Neuronal stem cell (in vitro differentiated cells): ENCODE results near the gene BMP8A.

Source experiments
- DNase-seq: peaks from one replicate; pipeline ENCODE4 v3.0.0-alpha.2; 2013; ENCODE audit warnings: low spot score
- H2AFZ ChIP-seq: one replicate; pipeline ENCODE4 v1.6.1; 2013; ENCODE audit warnings: mild to moderate bottlenecking, low read length, inconsistent platforms
- H2AK5ac ChIP-seq: 2 replicates; pipeline ENCODE4 v1.6.1; 2013; ENCODE audit warnings: low read depth, mild to moderate bottlenecking, inconsistent platforms, low read length, moderate library complexity, mixed read lengths
- H2BK120ac ChIP-seq: 2 replicates; pipeline ENCODE4 v1.6.1; 2013; ENCODE audit warnings: low read depth, mild to moderate bottlenecking, inconsistent platforms, low read length, moderate library complexity, mixed read lengths
- H2BK12ac ChIP-seq: one replicate; pipeline ENCODE4 v1.6.1; 2013; ENCODE audit warnings: low read length, inconsistent platforms
- H2BK15ac ChIP-seq: 2 replicates; pipeline ENCODE4 v1.6.1; 2013; ENCODE audit warnings: mild to moderate bottlenecking, low read length, inconsistent platforms, mixed read lengths
- H2BK5ac ChIP-seq: one replicate; pipeline ENCODE4 v1.6.1; 2013; ENCODE audit warnings: inconsistent platforms, mild to moderate bottlenecking, low read length, moderate library complexity
- H3K14ac ChIP-seq: one replicate; pipeline ENCODE4 v1.6.1; 2013; ENCODE audit warnings: low read length, inconsistent platforms
- H3K18ac ChIP-seq: 2 replicates; pipeline ENCODE4 v1.6.1; 2013; ENCODE audit warnings: low read length, inconsistent platforms
- H3K23ac ChIP-seq: 2 replicates; pipeline ENCODE4 v1.6.1; 2013; ENCODE audit warnings: low read depth, mild to moderate bottlenecking, mixed read lengths, low read length, inconsistent platforms; ENCODE audit not compliant: poor library complexity
- H3K27ac ChIP-seq: replicated peaks from 3 replicates; pipeline ENCODE4 v1.5.1; 2013; ENCODE audit warnings: low read length, inconsistent platforms
- H3K27me3 ChIP-seq, 3 experiments: 2 replicates each; pipeline ENCODE4 v1.6.1; 2013; ENCODE audit warnings: low read length in 3 of 3, mild to moderate bottlenecking in 2 of 3, inconsistent platforms in 1 of 3, low read depth in 1 of 3, mixed read lengths in 1 of 3, moderate library complexity in 1 of 3; ENCODE audit not compliant: control insufficient read depth in 3 of 3, insufficient read depth in 3 of 3
- H3K36me3 ChIP-seq, 2 donors: replicated peaks in 1 of 2; 2 replicates each; pipeline ENCODE4 v1.6.1; 2013; ENCODE audit warnings: low read length in 2 of 2; ENCODE audit not compliant: control insufficient read depth in 2 of 2, insufficient read depth in 2 of 2
- H3K4ac ChIP-seq: 2 replicates; pipeline ENCODE4 v1.6.1; 2013; ENCODE audit warnings: inconsistent platforms, mild to moderate bottlenecking, low read length, moderate library complexity
- H3K4me1 ChIP-seq, 2 donors: 1 replicate in 1 of 2; 2 replicates in 1 of 2; pipeline ENCODE4 v1.6.1; 2013; ENCODE audit warnings: low read length in 2 of 2, low read depth in 1 of 2; ENCODE audit not compliant: control insufficient read depth in 2 of 2, insufficient read depth in 1 of 2
- H3K4me2 ChIP-seq: one replicate; pipeline ENCODE4 v1.6.1; 2013; ENCODE audit warnings: mild to moderate bottlenecking, low read length, inconsistent platforms; ENCODE audit not compliant: insufficient read depth, poor library complexity, severe bottlenecking
- H3K4me3 ChIP-seq, 2 donors: 2 replicates each; pipeline ENCODE4 v1.5.1; 2013; ENCODE audit warnings: low read length in 2 of 2, mild to moderate bottlenecking in 2 of 2, inconsistent platforms in 1 of 2, moderate library complexity in 1 of 2
- H3K79me1 ChIP-seq: one replicate; pipeline ENCODE4 v1.6.1; 2013; ENCODE audit warnings: low read depth, mild to moderate bottlenecking, inconsistent platforms, low read length, moderate library complexity
- H3K9ac ChIP-seq: one replicate; pipeline ENCODE4 v1.6.1; 2013; ENCODE audit warnings: mild to moderate bottlenecking, low read depth, low read length, inconsistent platforms; ENCODE audit not compliant: poor library complexity
- H3K9me3 ChIP-seq, 2 donors: replicated peaks in 1 of 2; 2 replicates each; pipeline versions ENCODE3 to v1.6.1; 2013; ENCODE audit warnings: low read length in 2 of 2, mild to moderate bottlenecking in 2 of 2, inconsistent platforms in 1 of 2, low read depth in 1 of 2, mixed read lengths in 1 of 2, moderate library complexity in 1 of 2; ENCODE audit not compliant: control insufficient read depth in 2 of 2, insufficient read depth in 1 of 2
- H4K8ac ChIP-seq: one replicate; pipeline ENCODE4 v1.6.1; 2013; ENCODE audit warnings: low read depth, mild to moderate bottlenecking, inconsistent platforms, low read length, moderate library complexity
- H4K91ac ChIP-seq: one replicate; pipeline ENCODE4 v1.6.1; 2013; ENCODE audit warnings: low read length, low read depth, mild to moderate bottlenecking, inconsistent platforms; ENCODE audit not compliant: poor library complexity
- WGBS, 2 donors: extraction: QIAGEN DNeasy Blood & Tissue Kit; methylation state at CpG; one replicate each; pipeline ENCODE4 v1.1.7; 2013; ENCODE audit warnings: missing lambda C conversion rate in 2 of 2, mixed read lengths in 1 of 2; ENCODE audit not compliant: insufficient read length in 2 of 2, insufficient replicate concordance in 1 of 2; ENCODE audit errors: extremely low coverage in 2 of 2; 5-methylcytosine and 5-hydroxymethylcytosine counted together

The BMP8A gene

GRCh38 chr1:39538531-39539251 lies 47.3 kb downstream of the BMP8A start:
- Histone ChIP-seq H2AFZ (no peak overlapping the region), H3K23ac (no peak overlapping the region), H3K36me3 (peaks cover 14 to 63% of the 10 kb centered on the region in 2 donors), H3K9me3 (no peaks in the 10 kb centered on the region), H2AK5ac (no peak overlapping the region), H3K4me3 (no peak overlapping the region), H3K4me1 (no peaks in the 10 kb centered on the region), H3K4me2 (no peak overlapping the region), H3K27ac (no peak overlapping the region), H4K91ac (peak overlapping the region; percentile 49), H3K4ac (no peak overlapping the region), H3K9ac (no peak overlapping the region), H4K8ac (no peak overlapping the region), H2BK12ac (no peak overlapping the region), H3K14ac (no peak overlapping the region), H2BK120ac (no peak overlapping the region), H3K27me3 (no peaks in the 10 kb centered on the region), H2BK15ac (no peak overlapping the region), H3K18ac (no peak overlapping the region), H3K79me1 (no peaks in the 10 kb centered on the region), H2BK5ac (no peak overlapping the region)
- no peak for DNase-seq
- no CpG with 5 or more reads among the region's 9 CpGs for WGBS, 2 donors

GRCh38 chr1:39539252-39539790 lies 47.9 kb downstream of the BMP8A start:
- DNase-seq = peak; percentile 50

DNA sequence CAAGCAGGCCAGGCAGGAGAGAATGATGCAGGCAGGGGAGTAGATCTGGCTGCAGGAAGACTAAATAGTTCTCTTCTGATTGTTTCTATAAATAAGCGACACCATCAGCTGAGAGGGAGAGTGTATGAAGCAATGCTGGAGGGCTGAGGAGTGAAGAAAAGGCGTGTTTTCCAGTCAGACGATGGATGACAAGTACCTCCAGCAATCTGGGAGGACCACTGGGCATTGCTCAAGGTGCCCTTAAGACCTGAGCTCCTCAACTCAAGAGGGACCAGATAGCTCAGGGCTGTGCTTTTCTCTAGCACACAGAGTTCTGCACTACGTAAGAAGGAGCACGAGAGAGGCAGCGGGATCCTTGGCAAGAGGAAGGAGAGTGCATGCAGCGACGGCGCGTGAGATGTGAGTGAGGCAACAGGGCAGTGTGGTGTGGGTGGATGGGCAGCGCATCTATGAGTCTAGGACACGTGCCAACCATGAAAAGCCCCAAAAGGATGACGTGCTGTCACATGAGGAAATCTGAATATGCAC lies 49.1 kb downstream of the BMP8A start:
- no peaks in the 10 kb centered on the region for H3K79me1 ChIP-seq
- H2BK15ac ChIP-seq = no peak overlapping the region
- H2BK5ac ChIP-seq = no peak overlapping the region
- H2AK5ac ChIP-seq = peak overlapping the region; percentile 68
- H3K27ac ChIP-seq = no peak overlapping the region
- DNase-seq = no peak
- no peak overlapping the region for H3K4ac ChIP-seq
- H3K23ac ChIP-seq = no peak overlapping the region
- no peak overlapping the region for H2BK120ac ChIP-seq
- H4K8ac ChIP-seq = no peak overlapping the region
- no peak overlapping the region for H3K14ac ChIP-seq
- H3K9me3 ChIP-seq = no peaks in the 10 kb centered on the region
- whole genome bisulfite sequencing, 2 donors = no CpG with 5 or more reads among the region's 13 CpGs
- H3K18ac ChIP-seq = no peak overlapping the region
- no peak overlapping the region for H2BK12ac ChIP-seq
- no peak overlapping the region for H3K4me2 ChIP-seq
- H2AFZ ChIP-seq = no peak overlapping the region
- H3K4me3 ChIP-seq = no peak overlapping the region
- peak overlapping the region; percentile 38 for H3K9ac ChIP-seq
- no peaks in the 10 kb centered on the region for H3K4me1 ChIP-seq
- peaks cover 16 to 62% of the 10 kb centered on the region in 2 donors for H3K36me3 ChIP-seq
- H3K27me3 ChIP-seq = no peaks in the 10 kb centered on the region
- H4K91ac ChIP-seq = no peak overlapping the region

More at GRCh38 chr1:39539252-39539790, 47.9 kb downstream of the BMP8A start:
- Histone ChIP-seq H3K4me2 (no peak overlapping the region), H2BK5ac (no peak overlapping the region), H2BK120ac (no peak overlapping the region), H3K4ac (no peak overlapping the region), H3K14ac (no peak overlapping the region), H3K36me3 (peaks cover 14 to 61% of the 10 kb centered on the region in 2 donors), H2BK15ac (no peak overlapping the region), H3K4me1 (no peaks in the 10 kb centered on the region), H3K79me1 (no peaks in the 10 kb centered on the region), H4K8ac (no peak overlapping the region), H3K23ac (no peak overlapping the region), H2AK5ac (no peak overlapping the region), H3K27ac (no peak overlapping the region), H3K4me3 (no peak overlapping the region), H3K9ac (no peak overlapping the region), H3K18ac (no peak overlapping the region), H2BK12ac (no peak overlapping the region), H3K27me3 (no peaks in the 10 kb centered on the region), H4K91ac (no peak overlapping the region), H2AFZ (no peak overlapping the region), H3K9me3 (no peaks in the 10 kb centered on the region)
- WGBS, 2 donors = no CpG with 5 or more reads among the region's 5 CpGs

GRCh38 chr1:39542924-39543323 lies 51.5 kb downstream of the BMP8A start:
- WGBS, 2 donors = no CpG with 5 or more reads among the region's 5 CpGs
- H3K9me3 ChIP-seq = no peaks in the 10 kb centered on the region

More at GRCh38 chr1:39542924-39543323, 51.5 kb downstream of the BMP8A start:
- no peak overlapping the region for H3K18ac ChIP-seq
- H3K4me2 ChIP-seq = no peak overlapping the region
- H3K14ac ChIP-seq = no peak overlapping the region
- H2BK12ac ChIP-seq = no peak overlapping the region
- H3K4me1 ChIP-seq = no peaks in the 10 kb centered on the region
- no peak overlapping the region for H4K91ac ChIP-seq
- no peak overlapping the region for H2BK15ac ChIP-seq
- no peaks in the 10 kb centered on the region for H3K79me1 ChIP-seq
- no peak overlapping the region for H2BK120ac ChIP-seq
- no peak overlapping the region for H2BK5ac ChIP-seq
- no peak overlapping the region for H3K27ac ChIP-seq
- no peak overlapping the region for H4K8ac ChIP-seq
- H3K4ac ChIP-seq = no peak overlapping the region
- H3K4me3 ChIP-seq = no peak overlapping the region
- peaks cover 18 to 69% of the 10 kb centered on the region in 2 donors for H3K36me3 ChIP-seq
- no peak overlapping the region for H2AK5ac ChIP-seq
- no peak overlapping the region for H3K23ac ChIP-seq
- no peak overlapping the region for H2AFZ ChIP-seq
- DNase-seq = no peak
- H3K9ac ChIP-seq = no peak overlapping the region
- H3K27me3 ChIP-seq = no peaks in the 10 kb centered on the region
